ENCODE measurements around the gene CHD9. TPM values are rescaled to one million over a fixed set of nuclear protein-coding genes. Genes with fewer than 3 reads are reported as not detected.

Gene CHD9
- total RNA-seq, 4 donors from 2014 or later: 49.2 to 85.7 (median 67.7) TPM

- DNase-seq (ENCODE audit: low spot score in 2 of 2): no peak
- H3K4me3 ChIP-seq (ENCODE audit: low read depth, poor library complexity, severe bottlenecking): no peak overlapping the region
- 81 to 82% methylated on average over 6 of the region's 6 CpGs for WGBS, 2 donors
- TF ChIP-seq CTCF (IDR thresholded peaks at IDR 0.05) (no peak), POLR2A (IDR thresholded peaks at IDR 0.05) (no peak)
- intact Hi-C loops (cut with DNase I; ENCODE audit: low total_unique reads): loop anchor here (2.0 kb wide), 1 partner anchor 105 kb away; the partner anchor contains the start of gene CHD9
Observed at GRCh38 chr16:53159781-53160436, 105.1 kb downstream of the CHD9 start.

GRCh38 chr16:53166099-53166498 lies 111.3 kb downstream of the CHD9 start:
- TF ChIP-seq CTCF (IDR thresholded peaks at IDR 0.05) (no peak), POLR2A (IDR thresholded peaks at IDR 0.05) (no peak)
- intact Hi-C loops (cut with DNase I; ENCODE audit: low total_unique reads): no loop called here
- H3K4me3 ChIP-seq (ENCODE audit: low read depth, poor library complexity, severe bottlenecking): no peak overlapping the region
- no peak for DNase-seq (ENCODE audit: low spot score in 2 of 2)

GRCh38 chr16:53168744-53169143 lies 114.0 kb downstream of the CHD9 start:
- no peak for DNase-seq (ENCODE audit: low spot score in 2 of 2)
- no peak overlapping the region for H3K4me3 ChIP-seq (ENCODE audit: low read depth, poor library complexity, severe bottlenecking)
- WGBS, 2 donors: 93 to 95% methylated on average over 6 of the region's 6 CpGs
- TF ChIP-seq CTCF (IDR thresholded peaks at IDR 0.05) (no peak), POLR2A (IDR thresholded peaks at IDR 0.05) (no peak)
- intact Hi-C loops (cut with DNase I; ENCODE audit: low total_unique reads): no loop called here

- intact Hi-C loops (cut with DNase I; ENCODE audit: low total_unique reads): no loop called here
- no peak overlapping the region for H3K4me3 ChIP-seq (ENCODE audit: low read depth, poor library complexity, severe bottlenecking)
- 84 to 90% methylated on average over 4 of the region's 4 CpGs for WGBS, 2 donors
- no peak for DNase-seq (ENCODE audit: low spot score in 2 of 2)
- TF ChIP-seq POLR2A (IDR thresholded peaks at IDR 0.05): no peak
- no peak for TF ChIP-seq CTCF (IDR thresholded peaks at IDR 0.05)
Observed at GRCh38 chr16:53172517-53172916, 117.7 kb downstream of the CHD9 start.

- DNase-seq (ENCODE audit: low spot score in 2 of 2): no peak
- H3K4me3 ChIP-seq (ENCODE audit: low read depth, poor library complexity, severe bottlenecking): no peak overlapping the region
- no peak for TF ChIP-seq CTCF (IDR thresholded peaks at IDR 0.05)
- TF ChIP-seq POLR2A (IDR thresholded peaks at IDR 0.05): no peak
- intact Hi-C loops (cut with DNase I; ENCODE audit: low total_unique reads): no loop called here
- WGBS, 2 donors: 50 to 73% methylated on average over 1 of the region's 1 CpG
Observed at GRCh38 chr16:53175118-53175517, 120.3 kb downstream of the CHD9 start.

- no peak for DNase-seq (ENCODE audit: low spot score in 2 of 2)
- intact Hi-C loops (cut with DNase I; ENCODE audit: low total_unique reads): no loop called here
- no peak for TF ChIP-seq CTCF (IDR thresholded peaks at IDR 0.05)
- TF ChIP-seq POLR2A (IDR thresholded peaks at IDR 0.05): no peak
- H3K4me3 ChIP-seq (ENCODE audit: low read depth, poor library complexity, severe bottlenecking): no peak overlapping the region
Observed at GRCh38 chr16:53176434-53176833, 121.6 kb downstream of the CHD9 start.
